OCI-LY3 (cell line): ENCODE results near the gene KCNJ9.

Experiments
- H2AFZ ChIP-seq: fragments of 200-600, 300-600 bp; shearing (Covaris generic); 2 replicates; pipeline ENCODE4 v1.6.0; 2014; ENCODE audit warnings: antibody characterized with exemption, low read depth, low read length
- H3K27ac ChIP-seq: fragments of 200-600, 300-600 bp; sonication (generic); 2 replicates; pipeline ENCODE4 v1.5.1; 2014; ENCODE audit warnings: mild to moderate bottlenecking, low read length, moderate library complexity, mixed read lengths
- H3K27me3 ChIP-seq: fragments of 200-600, 300-600 bp; sonication (generic); 2 replicates; pipeline ENCODE4 v1.6.1; 2014; ENCODE audit warnings: low read depth, low read length, mixed read lengths
- H3K36me3 ChIP-seq: fragments of 200-600, 300-600 bp; sonication (generic); replicated peaks from 2 replicates; pipeline ENCODE3; 2014; ENCODE audit warnings: low read depth, low read length, mixed read lengths
- H3K4me1 ChIP-seq: fragments of 300-600, 200-600 bp; sonication (generic); 2 replicates; pipeline ENCODE4 v1.6.1; 2014; ENCODE audit warnings: low read length, mixed read lengths
- H3K4me2 ChIP-seq: fragments of 200-600, 300-600 bp; sonication (generic); 2 replicates; pipeline ENCODE4 v1.6.1; 2014; ENCODE audit warnings: low read length, mixed read lengths
- H3K4me3 ChIP-seq: fragments of 300-600, 200-600 bp; sonication (generic); 2 replicates; pipeline ENCODE4 v1.5.1; 2014; ENCODE audit warnings: antibody characterized with exemption, mild to moderate bottlenecking, low read length, moderate library complexity
- H3K79me2 ChIP-seq: fragments of 300-600, 200-600 bp; shearing (Covaris generic); 2 replicates; pipeline ENCODE4 v1.6.1; 2014; ENCODE audit warnings: mild to moderate bottlenecking, low read length, mixed read lengths
- H3K9ac ChIP-seq: fragments of 300-600, 200-600 bp; shearing (Covaris generic); 2 replicates; pipeline ENCODE4 v1.6.0; 2014; ENCODE audit warnings: mild to moderate bottlenecking, low read length, moderate library complexity
- H3K9me3 ChIP-seq: fragments of 200-600, 300-600 bp; shearing (Covaris generic); 2 replicates; pipeline ENCODE4 v1.6.1; 2014; ENCODE audit warnings: low read length, mixed read lengths; ENCODE audit not compliant: insufficient read depth
- H4K20me1 ChIP-seq: fragments of 200-600, 300-600 bp; sonication (generic); 2 replicates; pipeline ENCODE4 v1.6.1; 2016; ENCODE audit warnings: low read length, mixed read lengths; ENCODE audit not compliant: insufficient read depth
- EZH2phosphoT487 ChIP-seq: fragments of 200-600 bp; shearing (Covaris generic); IDR thresholded peaks from 2 replicates; pipeline ENCODE4 v1.6.1; 2018; ENCODE audit warnings: antibody characterized with exemption, mixed run types, low read depth
- TF ChIP-seq, protein P1 (sequence below): fragments of 200-600, 300-600 bp; sonication (generic); IDR thresholded peaks from 2 replicates; pipeline ENCODE4 v1.5.1; 2014; ENCODE audit warnings: antibody characterized with exemption, low read length, low read depth

Gene KCNJ9

GRCh38 chr1:160062230-160062532 is 19.2 kb upstream of the KCNJ9 start:
- Histone ChIP-seq H2AFZ (no peak overlapping the region), H3K27me3 (peaks cover 37% of the 10 kb centered on the region), H3K27ac (no peak overlapping the region), H3K4me1 (no peaks in the 10 kb centered on the region), H3K36me3 (no peaks in the 10 kb centered on the region), H3K4me3 (no peak overlapping the region), H3K9me3 (no peaks in the 10 kb centered on the region), H3K79me2 (no peaks in the 10 kb centered on the region), H4K20me1 (no peaks in the 10 kb centered on the region), H3K4me2 (no peak overlapping the region), H3K9ac (no peak overlapping the region)
- TF ChIP-seq, protein P1, sequence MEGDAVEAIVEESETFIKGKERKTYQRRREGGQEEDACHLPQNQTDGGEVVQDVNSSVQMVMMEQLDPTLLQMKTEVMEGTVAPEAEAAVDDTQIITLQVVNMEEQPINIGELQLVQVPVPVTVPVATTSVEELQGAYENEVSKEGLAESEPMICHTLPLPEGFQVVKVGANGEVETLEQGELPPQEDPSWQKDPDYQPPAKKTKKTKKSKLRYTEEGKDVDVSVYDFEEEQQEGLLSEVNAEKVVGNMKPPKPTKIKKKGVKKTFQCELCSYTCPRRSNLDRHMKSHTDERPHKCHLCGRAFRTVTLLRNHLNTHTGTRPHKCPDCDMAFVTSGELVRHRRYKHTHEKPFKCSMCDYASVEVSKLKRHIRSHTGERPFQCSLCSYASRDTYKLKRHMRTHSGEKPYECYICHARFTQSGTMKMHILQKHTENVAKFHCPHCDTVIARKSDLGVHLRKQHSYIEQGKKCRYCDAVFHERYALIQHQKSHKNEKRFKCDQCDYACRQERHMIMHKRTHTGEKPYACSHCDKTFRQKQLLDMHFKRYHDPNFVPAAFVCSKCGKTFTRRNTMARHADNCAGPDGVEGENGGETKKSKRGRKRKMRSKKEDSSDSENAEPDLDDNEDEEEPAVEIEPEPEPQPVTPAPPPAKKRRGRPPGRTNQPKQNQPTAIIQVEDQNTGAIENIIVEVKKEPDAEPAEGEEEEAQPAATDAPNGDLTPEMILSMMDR: no peak
- no peak for TF ChIP-seq EZH2phosphoT487

- Histone ChIP-seq H3K36me3 (no peaks in the 10 kb centered on the region), H3K4me3 (no peak overlapping the region), H3K79me2 (no peaks in the 10 kb centered on the region), H2AFZ (no peak overlapping the region), H3K9me3 (no peaks in the 10 kb centered on the region), H3K4me1 (no peaks in the 10 kb centered on the region), H4K20me1 (no peaks in the 10 kb centered on the region), H3K9ac (no peak overlapping the region), H3K27me3 (peaks cover 32% of the 10 kb centered on the region), H3K27ac (no peak overlapping the region), H3K4me2 (no peak overlapping the region)
- TF ChIP-seq, protein P1: no peak
- TF ChIP-seq EZH2phosphoT487: no peak
These were observed 18.2 kb upstream of the KCNJ9 start for GRCh38 chr1:160063176-160063575.

GRCh38 chr1:160064164-160064563 is 17.2 kb upstream of the KCNJ9 start:
- Histone ChIP-seq H2AFZ (no peak overlapping the region), H3K4me2 (no peak overlapping the region), H3K79me2 (no peaks in the 10 kb centered on the region), H3K4me1 (no peaks in the 10 kb centered on the region), H3K9ac (no peak overlapping the region), H3K4me3 (no peak overlapping the region), H3K27ac (no peak overlapping the region), H3K27me3 (peaks cover 40% of the 10 kb centered on the region), H3K36me3 (no peaks in the 10 kb centered on the region), H3K9me3 (no peaks in the 10 kb centered on the region), H4K20me1 (no peaks in the 10 kb centered on the region)
- no peak for TF ChIP-seq EZH2phosphoT487
- TF ChIP-seq, protein P1: no peak

DNA sequence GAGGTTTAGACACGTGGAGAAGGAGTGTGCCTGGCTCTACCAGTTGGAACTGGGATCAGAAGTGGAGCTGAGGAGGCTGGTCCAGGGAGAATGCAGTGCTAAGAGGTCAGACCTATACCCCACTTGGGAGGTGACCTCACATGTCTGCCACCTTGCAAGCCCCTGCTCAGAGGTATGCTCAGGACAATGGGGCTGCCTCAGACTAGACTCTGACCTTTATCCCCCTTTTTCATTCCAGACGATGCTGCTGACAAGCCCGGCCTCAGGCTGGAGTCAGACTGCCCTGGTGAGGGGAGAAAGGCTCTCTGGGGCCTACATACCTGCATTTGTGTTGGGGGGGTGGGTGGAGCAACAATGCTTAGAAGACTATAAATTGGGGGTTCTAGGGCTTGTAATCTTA is 16.6 kb upstream of the KCNJ9 start:
- TF ChIP-seq, protein P1: no peak
- TF ChIP-seq EZH2phosphoT487: no peak
- peaks cover 3% of the 10 kb centered on the region for H3K4me1 ChIP-seq
- no peaks in the 10 kb centered on the region for H4K20me1 ChIP-seq
- H3K9ac ChIP-seq: no peak overlapping the region
- peaks cover 41% of the 10 kb centered on the region for H3K27me3 ChIP-seq
- no peak overlapping the region for H3K4me2 ChIP-seq
- H2AFZ ChIP-seq: no peak overlapping the region
- H3K9me3 ChIP-seq: no peaks in the 10 kb centered on the region
- no peak overlapping the region for H3K27ac ChIP-seq
- no peaks in the 10 kb centered on the region for H3K79me2 ChIP-seq
- no peak overlapping the region for H3K4me3 ChIP-seq
- no peaks in the 10 kb centered on the region for H3K36me3 ChIP-seq
